Measurements from ENCODE around the gene PNMT.

GRCh38 chr17:39666601-39667261, 1.5 kb upstream of the PNMT start:
- TF ChIP-seq, protein P1, sequence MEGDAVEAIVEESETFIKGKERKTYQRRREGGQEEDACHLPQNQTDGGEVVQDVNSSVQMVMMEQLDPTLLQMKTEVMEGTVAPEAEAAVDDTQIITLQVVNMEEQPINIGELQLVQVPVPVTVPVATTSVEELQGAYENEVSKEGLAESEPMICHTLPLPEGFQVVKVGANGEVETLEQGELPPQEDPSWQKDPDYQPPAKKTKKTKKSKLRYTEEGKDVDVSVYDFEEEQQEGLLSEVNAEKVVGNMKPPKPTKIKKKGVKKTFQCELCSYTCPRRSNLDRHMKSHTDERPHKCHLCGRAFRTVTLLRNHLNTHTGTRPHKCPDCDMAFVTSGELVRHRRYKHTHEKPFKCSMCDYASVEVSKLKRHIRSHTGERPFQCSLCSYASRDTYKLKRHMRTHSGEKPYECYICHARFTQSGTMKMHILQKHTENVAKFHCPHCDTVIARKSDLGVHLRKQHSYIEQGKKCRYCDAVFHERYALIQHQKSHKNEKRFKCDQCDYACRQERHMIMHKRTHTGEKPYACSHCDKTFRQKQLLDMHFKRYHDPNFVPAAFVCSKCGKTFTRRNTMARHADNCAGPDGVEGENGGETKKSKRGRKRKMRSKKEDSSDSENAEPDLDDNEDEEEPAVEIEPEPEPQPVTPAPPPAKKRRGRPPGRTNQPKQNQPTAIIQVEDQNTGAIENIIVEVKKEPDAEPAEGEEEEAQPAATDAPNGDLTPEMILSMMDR (IDR thresholded peaks at IDR 0.05) = no peak
- no peak for TF ChIP-seq POLR2A (IDR thresholded peaks at IDR 0.05)

Data from thyroid gland (tissue), 4 donors.